Measurements from ENCODE around the gene TNFRSF1B. TPM values are rescaled to one million over a fixed set of nuclear protein-coding genes. Genes with fewer than 3 reads are reported as not detected.

The TNFRSF1B gene
- total and polyA plus RNA-seq, 2 of the 8 experiments (the other 6 are each of a cell fraction or from before 2014, with no cell fraction given): 1.7 to 2.9 TPM

GRCh38 chr1:12173631-12174121 lies 6.9 kb downstream of the TNFRSF1B start:
- no peak overlapping the region for H2BK120ac ChIP-seq (replicated peaks; ENCODE audit: low read depth, low read length)
- peaks cover 0 to 5% (median 0%) of the 10 kb centered on the region in 4 experiments; a peak in 2 of 7 replicates for H3K27me3 ChIP-seq (replicated peaks in 1 of 4; ENCODE audit: control insufficient read depth in 3 of 4, extremely low read depth in 1 of 4, insufficient read depth in 3 of 4, low read length in 3 of 4)
- H2BK12ac ChIP-seq (ENCODE audit: low read depth, low read length): no peak overlapping the region
- no peak overlapping the region for H3K27ac ChIP-seq (ENCODE audit: low read depth, low read length)
- CTCF ChIA-PET (ENCODE audit: partially characterized antibody): interaction anchor here (0.7 to 4.4 kb wide), 3 partner anchors 27 to 48 kb away, joined by 3 to 19 read pairs (median 5); no protein-coding TSS in a partner anchor
- no peak overlapping the region for H3K23ac ChIP-seq (ENCODE audit: insufficient read length)
- H3K4me1 ChIP-seq (replicated peaks in 1 of 4; ENCODE audit: control insufficient read depth in 3 of 4, insufficient read depth in 4 of 4, low read length in 3 of 4): peaks cover 0 to 18% (median 1%) of the 10 kb centered on the region in 4 experiments; a peak in 3 of 7 replicates
- FAIRE-seq (no peak), DNase-seq (ENCODE audit: low read depth in 1 of 2, low spot score in 2 of 2) (no peak)
- no peak overlapping the region for H3K56ac ChIP-seq (replicated peaks; ENCODE audit: insufficient read length, low read depth, low read length)
- WGBS, 2 experiments (ENCODE audit: extremely low coverage in 1 of 2, insufficient coverage in 1 of 2, insufficient read length in 1 of 2, insufficient replicate concordance in 2 of 2, low coverage in 1 of 2, low lambda C conversion rate in 2 of 2, missing lambda C conversion rate in 1 of 2): 84% methylated on average over 10 of the region's 11 CpGs; no CpG with 5 or more reads in 1 of the 2 experiments
- no peaks in the 10 kb centered on the region for H3K9me3 ChIP-seq (ENCODE audit: insufficient read depth in 2 of 2, low read depth in 1 of 2, low read length in 1 of 2)
- H2AK5ac ChIP-seq (ENCODE audit: low read depth, low read length): no peak overlapping the region
- no peak overlapping the region for H2BK5ac ChIP-seq (ENCODE audit: low read depth, low read length)
- H3K36me3 ChIP-seq (ENCODE audit: control insufficient read depth in 2 of 4, insufficient read depth in 4 of 4, low read length in 3 of 4): no peaks in the 10 kb centered on the region
- 0 out of 2 replicates have a peak, but pooled peaks have one; percentile 25 for TF ChIP-seq CREB1 (IDR thresholded peaks at IDR 0.05)
- TF ChIP-seq POU5F1 (IDR thresholded peaks at IDR 0.05; ENCODE audit: low read depth, low read length): no peak
- no peak overlapping the region for H2BK20ac ChIP-seq (ENCODE audit: low read length)
- H2BK15ac ChIP-seq (ENCODE audit: low read length): no peak overlapping the region
- POLR2A ChIA-PET (ENCODE audit: partially characterized antibody): no interaction called here
- H4K91ac ChIP-seq (replicated peaks; ENCODE audit: insufficient read length, low read length): no peak overlapping the region
- H4K5ac ChIP-seq (ENCODE audit: insufficient read length, low read depth, low read length): no peak overlapping the region
- H3K4me2 ChIP-seq (ENCODE audit: insufficient read depth in 1 of 2, low read depth in 2 of 2, low read length in 2 of 2): no peak overlapping the region
- H4K8ac ChIP-seq (ENCODE audit: extremely low read depth, insufficient read depth, low read length): no peak overlapping the region
- H2AFZ ChIP-seq (ENCODE audit: low read length): no peak overlapping the region; the same call in 1 of the 2 replicates
- no peak overlapping the region for H3K14ac ChIP-seq (ENCODE audit: insufficient read length)
- H3K4me3 ChIP-seq (ENCODE audit: extremely low read depth in 1 of 4, insufficient read depth in 2 of 4, low read depth in 3 of 4, low read length in 4 of 4): no peak overlapping the region
- H3K79me1 ChIP-seq (ENCODE audit: low read depth, low read length): no peaks in the 10 kb centered on the region
- no peaks in the 10 kb centered on the region for H3K79me2 ChIP-seq (ENCODE audit: control insufficient read depth in 1 of 2, insufficient read depth in 2 of 2, low read length in 2 of 2)
- no peak overlapping the region for H3K9ac ChIP-seq (replicated peaks in 1 of 4; ENCODE audit: extremely low read depth in 1 of 4, low read depth in 3 of 4, low read length in 3 of 4)
- H4K20me1 ChIP-seq (replicated peaks in 1 of 2; ENCODE audit: control insufficient read depth in 1 of 2, insufficient read depth in 2 of 2, low read length in 2 of 2): no peaks in the 10 kb centered on the region
- H3K18ac ChIP-seq (ENCODE audit: extremely low read depth, low read length): no peak overlapping the region
- no peaks in the 10 kb centered on the region for H3K23me2 ChIP-seq (ENCODE audit: low read depth, low read length)
- H3K4ac ChIP-seq (replicated peaks; ENCODE audit: insufficient read length, low read depth, low read length): no peak overlapping the region

Data from H1 (cell line).